HG03442 (cell line): Measurements from ENCODE around the gene ZFHX3.

Experiments used
- ATAC-seq: cut with Tn5 transposase; IDR thresholded peaks from one replicate; pipeline ENCODE4 v1.9.1; 2021; ENCODE audit warnings: mild to moderate bottlenecking, moderate library complexity; ENCODE audit not compliant: unreplicated experiment

ZFHX3 gene

GRCh38 chr16:72785886-72786285, 262.0 kb downstream of the ZFHX3 start:
- no peak for ATAC-seq

- ATAC-seq = no peak
Measured at GRCh38 chr16:72785171-72785570, 262.8 kb downstream of the ZFHX3 start.

GRCh38 chr16:72783716-72784318, 264.1 kb downstream of the ZFHX3 start:
- ATAC-seq = no peak

- no peak for ATAC-seq
Measured at GRCh38 chr16:72769876-72770275, 278.1 kb downstream of the ZFHX3 start.

- no peak for ATAC-seq
Measured at GRCh38 chr16:72768591-72768990, 279.3 kb downstream of the ZFHX3 start.

- ATAC-seq = no peak
Measured at GRCh38 chr16:72766506-72766905, 281.4 kb downstream of the ZFHX3 start.

GRCh38 chr16:72764015-72764654, 283.8 kb downstream of the ZFHX3 start:
- no peak for ATAC-seq

GRCh38 chr16:72760581-72760980, 287.3 kb downstream of the ZFHX3 start:
- no peak for ATAC-seq

GRCh38 chr16:72753881-72754280, 294.0 kb downstream of the ZFHX3 start:
- ATAC-seq = no peak

GRCh38 chr16:72752004-72752695, 295.8 kb downstream of the ZFHX3 start:
- ATAC-seq = no peak

- ATAC-seq = no peak
Measured at GRCh38 chr16:72751076-72751475, 296.9 kb downstream of the ZFHX3 start.

GRCh38 chr16:72749091-72749490, 298.8 kb downstream of the ZFHX3 start:
- ATAC-seq = no peak

- ATAC-seq = no peak
Measured at GRCh38 chr16:72744076-72744793, 303.7 kb downstream of the ZFHX3 start.

- ATAC-seq = peak; percentile 61
Measured at GRCh38 chr16:72743011-72743761, 304.7 kb downstream of the ZFHX3 start.

- ATAC-seq = no peak
Measured at GRCh38 chr16:72740347-72740746, 307.6 kb downstream of the ZFHX3 start.

GRCh38 chr16:72739577-72739976, 308.4 kb downstream of the ZFHX3 start:
- ATAC-seq = no peak

- no peak for ATAC-seq
Measured at GRCh38 chr16:72736074-72736473, 311.9 kb downstream of the ZFHX3 start.
